CD4-positive, alpha-beta T cell treated with Interferon gamma for 1 hour (primary cell): ENCODE data around the gene RRM1.
"Not testable (repeated sequence)": the region's sequence is repeated elsewhere in the genome, so short reads cannot be mapped to it uniquely, and the experiment has no call there.

ENCODE experiments used
- DNase-seq: peaks from one replicate; pipeline ENCODE4 v3.0.0-alpha.2; 2020

RRM1 gene

GRCh38 chr11:4084406-4085125 lies 10.0 kb upstream of the RRM1 start:
- DNase-seq, result no peak

- DNase-seq, result no peak
Measured at GRCh38 chr11:4085575-4085974, 9.0 kb upstream of the RRM1 start.

GRCh38 chr11:4086575-4087353 lies 7.8 kb upstream of the RRM1 start:
- DNase-seq, result peak; percentile 12

DNA sequence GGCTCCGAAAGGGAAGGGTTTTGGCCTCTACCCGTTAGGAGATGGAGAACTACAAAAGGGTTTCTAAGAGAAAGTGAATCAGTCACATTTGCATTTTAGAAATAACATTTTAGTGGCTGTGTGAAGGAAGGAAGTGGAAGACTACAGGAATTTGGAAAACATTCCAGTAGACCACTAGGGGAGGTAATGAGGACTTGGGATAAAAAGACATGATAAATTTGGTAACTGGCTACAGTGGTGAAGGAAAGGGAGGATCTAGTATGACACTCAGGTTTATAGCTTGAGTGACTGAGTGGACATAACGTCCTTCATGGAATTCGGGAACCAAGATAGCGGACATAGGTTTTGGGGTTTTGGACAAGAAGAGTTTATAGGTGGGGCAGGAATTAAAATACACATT lies 7.0 kb upstream of the RRM1 start:
- DNase-seq, result no peak

- DNase-seq, result peak; percentile 57
Measured at GRCh38 chr11:4090258-4090657, 4.3 kb upstream of the RRM1 start.

DNA sequence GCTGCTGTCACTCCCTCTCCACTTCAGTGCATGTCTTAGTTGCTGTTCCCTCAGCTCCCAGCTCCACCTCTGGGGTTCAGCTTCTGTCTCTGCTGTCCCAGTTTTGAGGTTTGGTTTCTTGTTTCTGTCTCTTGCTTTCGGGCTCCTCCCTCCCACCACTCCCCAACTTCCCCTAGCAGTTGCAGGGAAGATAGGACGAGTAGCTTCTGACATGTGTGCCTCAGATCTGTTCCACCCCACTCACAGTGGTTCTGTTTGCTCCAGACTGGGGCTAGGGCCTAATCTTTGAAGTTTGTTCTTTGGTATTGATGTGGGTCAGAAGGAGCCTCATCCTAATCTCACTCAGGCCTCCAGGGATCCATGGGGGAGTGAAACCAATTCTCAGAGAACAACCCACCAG lies 2.6 kb upstream of the RRM1 start:
- peak; percentile 13 for DNase-seq

DNA sequence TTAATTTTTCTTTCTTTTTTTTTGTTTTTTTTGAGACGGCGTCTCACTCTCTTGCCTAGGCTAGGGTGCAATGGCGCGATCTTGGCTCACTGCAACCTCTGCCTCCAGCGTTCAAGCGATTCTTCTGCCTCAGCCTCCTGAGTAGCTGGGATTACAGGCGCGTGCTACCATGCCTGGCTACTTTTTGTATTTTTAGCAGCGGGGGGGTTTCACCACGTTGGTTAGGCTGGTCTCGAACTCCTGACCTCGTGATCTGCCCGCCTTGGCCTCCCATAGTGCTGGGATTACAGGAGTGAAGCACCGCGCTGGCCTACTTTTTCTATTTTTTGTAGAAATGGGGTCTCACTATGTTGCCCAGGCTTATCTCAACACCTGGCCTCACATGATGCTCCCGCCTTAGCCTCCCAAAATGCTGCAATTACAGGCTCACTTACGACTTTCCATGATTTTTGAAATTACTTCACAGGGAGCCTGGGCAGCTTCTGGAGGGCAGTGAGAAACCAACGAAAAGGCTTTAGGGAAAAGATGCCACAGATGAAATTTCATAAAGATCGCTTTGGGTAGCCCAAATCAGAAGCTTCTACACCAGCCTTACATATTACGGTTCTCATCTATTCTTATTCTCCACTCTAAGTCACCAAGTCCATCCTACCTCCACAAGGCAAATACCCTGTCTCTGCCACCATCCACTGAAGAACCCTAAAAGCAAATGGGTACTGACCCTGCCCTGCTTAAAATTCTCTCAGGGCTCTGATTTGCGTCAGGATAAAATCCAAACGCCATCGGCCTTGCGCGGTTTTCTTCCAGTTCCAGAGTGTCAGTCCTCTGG lies 866 bp upstream of the RRM1 start:
- DNase-seq, result no peak

DNA sequence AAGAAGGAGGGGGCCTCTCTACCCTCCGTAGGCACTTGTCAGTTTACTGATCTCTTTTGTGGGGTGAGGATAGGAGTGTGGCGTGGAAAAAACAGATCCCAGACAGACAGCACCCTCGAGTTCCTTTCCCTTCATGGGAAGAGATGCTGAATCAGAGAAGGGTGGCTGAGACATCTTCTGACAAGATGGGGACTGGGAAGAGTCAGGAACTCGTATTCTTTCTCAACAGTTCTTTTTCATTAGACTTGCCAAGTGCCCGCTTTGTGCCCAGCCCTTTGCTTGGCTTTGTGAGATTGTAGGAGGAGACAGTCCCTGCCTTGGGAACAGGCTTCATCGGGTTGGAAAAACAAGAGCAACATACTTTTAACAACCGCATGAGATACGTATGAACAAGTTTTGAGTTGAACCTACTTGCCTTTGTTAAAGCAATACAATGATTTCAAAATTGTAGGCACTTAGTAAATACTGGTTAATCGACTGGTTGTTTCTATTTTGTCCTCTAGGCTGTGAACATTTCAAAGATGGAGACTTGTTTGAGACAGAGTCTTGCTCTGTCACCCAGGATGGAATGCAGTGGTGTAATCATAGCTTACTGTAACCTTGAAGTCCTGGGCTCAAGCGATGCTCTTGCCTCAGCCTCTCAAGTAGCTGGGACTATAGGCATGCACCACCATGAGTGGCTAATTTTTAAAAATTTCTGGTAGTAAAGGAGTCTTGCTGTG lies 1.1 kb downstream of the RRM1 start:
- no peak for DNase-seq

- no peak for DNase-seq
Measured at GRCh38 chr11:4098026-4098621, 3.5 kb downstream of the RRM1 start.

DNA sequence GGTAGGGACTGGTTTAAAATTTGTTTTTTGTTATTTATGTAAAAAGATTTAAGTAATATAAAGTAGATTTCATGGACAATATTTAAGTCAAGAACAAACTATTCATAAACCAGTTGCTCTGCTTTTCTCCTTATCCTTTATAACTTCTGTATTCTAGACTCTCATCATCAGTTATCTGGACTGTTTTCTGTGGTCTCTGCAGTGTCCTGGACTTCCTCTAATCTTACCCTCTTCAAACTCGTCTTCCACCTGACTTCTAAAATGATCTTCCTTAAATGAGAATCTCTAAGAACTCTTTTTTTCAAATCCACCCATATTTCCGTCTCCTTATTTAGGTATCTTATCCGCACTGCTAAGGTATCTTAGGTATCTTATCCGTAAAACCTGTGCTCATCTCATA lies 8.1 kb downstream of the RRM1 start:
- no peak for DNase-seq

DNA sequence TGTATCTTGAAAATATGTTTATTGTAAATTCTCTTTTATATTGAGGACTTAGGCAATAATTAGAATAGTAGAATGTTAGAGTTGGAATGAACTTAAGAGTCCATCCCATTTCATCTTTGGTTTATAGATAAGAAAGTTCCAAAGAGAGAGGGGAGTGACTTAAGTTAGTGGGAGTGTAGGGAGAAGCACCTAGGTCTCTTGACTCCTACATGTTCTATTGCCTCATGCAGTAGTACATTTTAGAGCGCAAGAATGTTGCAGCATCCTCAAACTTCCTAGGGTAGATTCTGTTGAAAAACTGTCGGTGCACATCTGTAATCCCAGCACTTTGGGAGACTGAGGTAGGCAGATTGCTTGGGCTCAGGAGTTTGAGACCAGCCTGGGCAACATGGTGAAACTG lies 8.7 kb downstream of the RRM1 start:
- no peak for DNase-seq

GRCh38 chr11:4105916-4106315 lies 11.3 kb downstream of the RRM1 start:
- no peak for DNase-seq

- DNase-seq, result no peak
Measured at GRCh38 chr11:4111834-4112233, 17.2 kb downstream of the RRM1 start.

DNA sequence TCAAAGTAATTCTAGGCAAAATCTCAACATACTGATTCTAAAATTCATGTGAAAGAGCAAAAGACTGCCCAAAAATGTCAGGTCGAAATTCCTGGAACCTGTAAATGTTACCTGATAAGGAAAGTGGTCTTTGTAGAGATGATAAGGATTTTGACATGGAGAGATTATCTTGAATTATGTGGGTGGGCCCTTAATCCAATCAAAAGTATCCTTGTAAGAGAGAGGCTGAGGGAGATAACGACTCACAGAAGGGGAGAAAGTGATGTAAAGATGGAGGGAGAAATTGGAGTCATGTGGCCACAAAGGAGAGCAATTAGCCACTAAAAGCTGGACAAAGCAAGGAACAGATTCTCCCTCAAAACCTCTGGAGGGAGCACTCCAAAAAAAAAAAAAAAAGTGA lies 20.5 kb downstream of the RRM1 start:
- no peak for DNase-seq

DNA sequence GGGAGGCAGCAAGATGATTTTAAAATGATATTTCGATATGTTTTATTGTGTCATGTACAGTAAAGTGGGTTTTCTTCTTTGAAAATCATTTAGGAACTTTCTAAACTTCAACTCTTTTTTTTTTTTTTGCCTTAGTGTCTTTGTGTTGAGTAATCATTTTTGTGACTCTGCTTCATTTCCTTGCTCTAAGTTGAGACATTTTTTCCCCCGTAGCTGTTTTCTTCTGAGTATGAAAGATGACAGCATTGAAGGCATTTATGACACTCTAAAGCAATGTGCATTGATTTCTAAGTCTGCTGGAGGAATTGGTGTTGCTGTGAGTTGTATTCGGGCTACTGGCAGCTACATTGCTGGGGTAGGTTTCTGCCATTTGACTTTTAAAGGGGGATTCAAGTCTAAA lies 23.5 kb downstream of the RRM1 start:
- DNase-seq, result no peak

DNA sequence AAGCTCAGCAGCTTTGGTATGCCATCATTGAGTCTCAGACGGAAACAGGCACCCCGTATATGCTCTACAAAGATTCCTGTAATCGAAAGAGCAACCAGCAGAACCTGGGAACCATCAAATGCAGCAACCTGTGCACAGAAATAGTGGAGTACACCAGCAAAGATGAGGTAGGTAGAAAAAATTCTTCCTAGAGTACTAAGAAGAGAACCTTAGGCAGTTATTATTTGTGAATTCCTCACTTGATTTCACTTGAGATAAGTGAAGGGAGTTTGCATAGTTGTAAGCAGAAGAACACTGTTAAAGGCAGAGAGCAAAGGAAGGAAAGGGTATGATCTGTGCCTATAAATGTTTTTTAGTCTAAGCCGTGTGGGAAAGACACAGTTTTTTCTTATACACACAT lies 28.6 kb downstream of the RRM1 start:
- DNase-seq, result no peak

GRCh38 chr11:4125141-4125540 lies 30.5 kb downstream of the RRM1 start:
- DNase-seq, result no peak

DNA sequence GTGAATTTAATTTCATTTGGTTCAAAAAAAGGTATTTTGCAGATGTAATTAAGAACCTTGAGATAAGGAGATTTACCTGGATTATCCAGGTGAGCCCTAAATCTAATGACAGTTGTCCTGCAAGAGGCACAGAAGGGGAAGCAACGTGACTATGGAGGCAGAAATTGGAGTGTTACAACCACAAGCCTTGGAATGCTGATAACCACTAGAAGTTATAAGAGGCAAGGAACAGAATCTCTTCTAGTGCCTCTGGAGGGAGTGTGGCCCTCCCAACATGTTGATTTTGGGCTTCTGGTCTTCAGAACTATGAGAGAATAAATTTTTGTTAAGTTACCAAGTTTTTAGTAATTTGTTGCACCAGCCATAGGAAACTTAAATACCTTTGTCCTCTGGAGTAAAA lies 32.8 kb downstream of the RRM1 start:
- no peak for DNase-seq

GRCh38 chr11:4130219-4130618 lies 35.6 kb downstream of the RRM1 start:
- DNase-seq, result not testable (repeated sequence)

- no peak for DNase-seq
Measured at GRCh38 chr11:4134806-4135205, 40.2 kb downstream of the RRM1 start.

DNA sequence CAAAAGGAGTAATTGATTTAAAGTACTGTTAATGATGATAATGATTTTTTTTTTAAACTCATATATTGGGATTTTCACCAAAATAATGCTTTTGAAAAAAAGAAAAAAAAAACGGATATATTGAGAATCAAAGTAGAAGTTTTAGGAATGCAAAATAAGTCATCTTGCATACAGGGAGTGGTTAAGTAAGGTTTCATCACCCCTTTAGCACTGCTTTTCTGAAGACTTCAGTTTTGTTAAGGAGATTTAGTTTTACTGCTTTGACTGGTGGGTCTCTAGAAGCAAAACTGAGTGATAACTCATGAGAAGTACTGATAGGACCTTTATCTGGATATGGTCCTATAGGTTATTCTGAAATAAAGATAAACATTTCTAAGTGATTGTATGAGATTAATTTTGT lies 43.9 kb downstream of the RRM1 start:
- no peak for DNase-seq

DNA sequence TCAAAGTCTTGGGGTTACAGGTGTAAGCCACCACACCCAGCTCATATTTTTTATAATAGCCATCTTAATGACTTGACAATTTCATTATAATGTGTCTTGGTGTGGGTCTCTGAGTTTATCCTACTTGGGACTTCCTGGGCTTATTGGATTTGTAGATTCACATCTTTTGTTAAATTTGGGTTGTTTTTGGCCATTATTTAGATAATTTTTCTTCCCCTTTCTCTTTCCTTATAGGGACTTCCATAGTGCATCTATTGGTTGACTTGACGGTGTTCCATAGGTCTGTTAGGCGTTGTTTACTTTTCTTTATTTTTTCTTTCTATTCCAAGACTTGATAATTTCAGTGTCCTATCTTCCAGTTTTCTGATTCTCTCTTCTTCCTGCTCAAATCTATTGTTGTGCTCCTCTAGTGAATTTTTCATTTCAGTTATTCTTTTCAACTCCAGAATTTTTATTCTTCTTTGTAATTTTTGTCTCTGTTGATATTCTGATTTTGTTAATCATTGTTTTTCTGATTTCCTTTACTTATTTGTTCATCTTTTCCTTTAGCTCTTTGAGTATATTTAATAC lies 45.6 kb downstream of the RRM1 start:
- DNase-seq, result no peak
